ENCODE measurements around the gene ASB2.

Gene ASB2

GRCh38 chr14:93946104-93946503 lies 30.3 kb downstream of the ASB2 start:
- Mint-ChIP-seq H3K36me3 (ENCODE audit: low read depth) (peaks cover 3% of the 10 kb centered on the region), H3K27me3 (no peaks in the 10 kb centered on the region), H3K9me3 (no peaks in the 10 kb centered on the region), H3K27ac (no peak overlapping the region), H3K4me3 (no peak overlapping the region), H3K4me1 (peaks cover 3% of the 10 kb centered on the region)
- ATAC-seq, result no peak
- no peak for DNase-seq

DNA sequence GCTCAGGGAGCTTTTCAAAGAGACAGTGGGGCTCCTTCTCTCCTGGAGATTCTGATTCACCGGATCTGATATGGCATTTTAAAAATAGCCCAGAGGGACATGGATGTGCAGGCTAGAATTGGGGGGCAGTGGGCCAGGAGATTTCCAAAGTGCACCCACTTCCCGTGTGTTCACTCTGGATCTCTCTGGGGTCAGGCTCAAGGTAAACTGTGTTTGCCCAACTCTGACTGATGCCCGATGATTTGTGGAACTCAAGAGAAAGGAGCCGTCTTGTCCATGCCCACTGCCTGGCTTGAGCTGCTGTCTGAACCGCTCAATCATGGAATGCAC lies 31.3 kb downstream of the ASB2 start:
- no peak overlapping the region for H3K4me3 Mint-ChIP-seq
- no peak for DNase-seq
- H3K27me3 Mint-ChIP-seq, result peaks cover 5% of the 10 kb centered on the region
- H3K36me3 Mint-ChIP-seq (ENCODE audit: low read depth), result peaks cover 3% of the 10 kb centered on the region
- H3K9me3 Mint-ChIP-seq, result no peaks in the 10 kb centered on the region
- no peak overlapping the region for H3K27ac Mint-ChIP-seq
- peaks cover 7% of the 10 kb centered on the region for H3K4me1 Mint-ChIP-seq
- no peak for ATAC-seq

DNA sequence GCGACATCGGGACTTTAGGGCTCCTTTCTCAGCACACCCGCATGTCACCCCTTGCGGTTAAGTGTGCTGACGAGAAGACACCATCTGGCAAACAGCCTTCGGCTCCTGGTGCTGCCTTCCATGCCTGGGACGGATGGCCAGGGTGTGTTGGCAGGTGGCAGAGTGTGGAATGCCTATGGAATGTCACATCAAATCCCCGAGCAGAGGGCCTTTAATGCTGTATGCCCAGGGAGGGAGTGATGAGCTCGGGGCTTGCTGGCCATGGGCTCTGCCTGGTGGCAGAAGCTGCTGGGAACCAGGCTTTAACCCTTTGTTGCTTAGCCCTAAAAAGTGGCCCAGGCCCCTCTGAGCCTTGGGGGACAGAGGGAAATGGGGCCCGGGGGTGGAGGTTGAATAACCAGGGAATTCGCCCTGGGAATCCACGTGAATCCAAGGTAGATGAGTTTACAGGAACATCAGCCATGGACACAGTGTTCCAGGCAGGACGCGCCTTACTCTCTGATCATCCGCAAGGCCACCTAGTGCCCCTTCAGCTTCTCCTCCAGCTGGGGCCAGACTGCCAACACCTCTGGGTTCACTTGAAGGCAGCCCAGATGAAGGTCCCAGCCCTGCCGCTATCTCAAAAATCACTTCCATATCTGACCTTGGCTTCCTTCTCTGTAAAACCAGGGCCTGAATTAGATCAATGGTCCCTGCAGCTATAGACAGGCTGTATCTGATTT lies 31.9 kb downstream of the ASB2 start:
- no peak for DNase-seq
- H3K27me3 Mint-ChIP-seq, result peaks cover 5% of the 10 kb centered on the region
- H3K9me3 Mint-ChIP-seq, result no peaks in the 10 kb centered on the region
- peaks cover 3% of the 10 kb centered on the region for H3K36me3 Mint-ChIP-seq (ENCODE audit: low read depth)
- peaks cover 10% of the 10 kb centered on the region for H3K4me1 Mint-ChIP-seq
- no peak overlapping the region for H3K27ac Mint-ChIP-seq
- no peak for ATAC-seq
- no peak overlapping the region for H3K4me3 Mint-ChIP-seq

GRCh38 chr14:93943930-93944329 lies 32.4 kb downstream of the ASB2 start:
- DNase-seq (no peak), ATAC-seq (no peak)
- Mint-ChIP-seq H3K27ac (no peak overlapping the region), H3K4me3 (no peak overlapping the region), H3K27me3 (peaks cover 7% of the 10 kb centered on the region), H3K9me3 (no peaks in the 10 kb centered on the region), H3K36me3 (ENCODE audit: low read depth) (peaks cover 3% of the 10 kb centered on the region), H3K4me1 (peaks cover 13% of the 10 kb centered on the region)

DNA sequence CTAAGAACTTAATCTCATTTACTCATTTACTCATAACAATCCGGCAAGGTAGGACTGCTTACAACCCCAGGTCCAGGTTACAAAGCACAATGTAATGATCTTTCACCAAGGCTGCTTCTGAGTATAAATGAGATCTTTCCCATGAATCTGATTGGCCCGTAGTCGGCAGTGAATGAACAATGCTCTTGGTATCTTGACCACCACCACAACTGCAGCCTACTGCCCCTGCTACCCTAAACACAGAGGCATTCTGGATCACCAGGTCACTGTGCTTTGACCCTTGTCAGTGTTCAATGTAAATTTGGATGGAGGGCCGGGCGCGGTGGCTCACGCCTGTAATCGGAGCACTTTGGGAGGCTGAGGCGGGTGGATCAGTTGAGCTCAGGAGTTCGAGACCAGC lies 33.3 kb downstream of the ASB2 start:
- Mint-ChIP-seq H3K27ac (no peak overlapping the region), H3K9me3 (no peaks in the 10 kb centered on the region), H3K27me3 (peaks cover 11% of the 10 kb centered on the region), H3K4me1 (peaks cover 15% of the 10 kb centered on the region), H3K36me3 (ENCODE audit: low read depth) (peaks cover 3% of the 10 kb centered on the region), H3K4me3 (no peak overlapping the region)
- no peak for DNase-seq
- no peak for ATAC-seq

DNA sequence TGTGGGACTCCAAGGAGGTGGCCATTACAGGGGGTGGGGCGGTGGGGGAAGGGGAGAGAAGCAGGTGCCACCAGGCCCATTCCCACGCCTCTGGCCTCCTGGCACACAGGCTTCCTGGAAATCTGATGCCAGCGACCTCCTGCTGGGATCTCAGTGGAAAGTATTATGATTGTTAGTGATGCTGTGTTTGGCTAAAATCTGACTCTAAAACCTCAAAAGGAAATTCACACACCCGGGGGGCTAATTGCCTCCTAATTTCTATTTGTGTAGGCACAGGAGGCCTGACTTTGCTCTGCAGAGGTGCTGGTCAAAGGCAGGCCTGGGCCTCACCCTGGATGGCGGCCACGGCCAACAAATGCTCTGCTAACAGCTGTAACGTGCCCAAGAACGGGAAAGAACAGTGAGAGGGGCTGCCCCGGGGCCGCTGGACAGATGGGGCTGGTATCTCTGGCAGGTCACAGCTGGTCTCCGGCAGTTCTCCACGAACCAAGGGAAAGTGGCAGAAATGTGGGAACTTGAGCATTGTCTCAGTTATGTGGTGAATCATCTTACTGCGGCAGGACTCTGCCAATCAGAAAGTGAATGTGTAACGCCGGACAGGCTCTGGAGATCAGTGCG lies 35.0 kb downstream of the ASB2 start:
- ATAC-seq (no peak), DNase-seq (no peak)
- no peak overlapping the region for H3K4me3 Mint-ChIP-seq
- H3K27ac Mint-ChIP-seq, result no peak overlapping the region
- H3K27me3 Mint-ChIP-seq, result peaks cover 22% of the 10 kb centered on the region
- peaks cover 17% of the 10 kb centered on the region for H3K4me1 Mint-ChIP-seq
- H3K9me3 Mint-ChIP-seq, result no peaks in the 10 kb centered on the region
- H3K36me3 Mint-ChIP-seq (ENCODE audit: low read depth), result no peaks in the 10 kb centered on the region

DNA sequence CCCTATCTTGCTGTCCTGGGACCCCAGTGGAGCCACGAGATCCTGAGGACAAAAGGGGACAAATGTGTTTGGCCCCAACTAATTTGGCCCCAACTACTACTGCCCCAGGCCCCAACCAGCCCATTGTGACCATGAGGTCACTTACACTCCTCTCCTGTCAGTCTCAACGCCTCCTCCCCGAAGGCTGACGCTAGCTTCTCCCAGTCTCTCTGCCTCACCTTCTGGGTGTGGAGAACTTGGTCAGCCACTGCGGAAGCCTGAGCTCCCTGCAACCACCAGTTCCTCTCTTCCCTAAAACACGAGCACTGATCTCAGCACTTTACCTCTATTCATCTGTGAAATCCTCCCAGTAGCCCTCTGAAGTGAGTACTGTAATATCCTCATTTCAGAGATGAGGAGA lies 35.9 kb downstream of the ASB2 start:
- H3K4me3 Mint-ChIP-seq, result no peak overlapping the region
- H3K36me3 Mint-ChIP-seq (ENCODE audit: low read depth), result no peaks in the 10 kb centered on the region
- DNase-seq, result no peak
- peak overlapping the region; percentile 57 for H3K27ac Mint-ChIP-seq
- peaks cover 17% of the 10 kb centered on the region for H3K4me1 Mint-ChIP-seq
- no peaks in the 10 kb centered on the region for H3K9me3 Mint-ChIP-seq
- H3K27me3 Mint-ChIP-seq, result peaks cover 25% of the 10 kb centered on the region
- ATAC-seq, result no peak

- peak; percentile 97 for ATAC-seq
- no peaks in the 10 kb centered on the region for H3K9me3 Mint-ChIP-seq
Observed at GRCh38 chr14:93939304-93940229, 36.8 kb downstream of the ASB2 start.

GRCh38 chr14:93938751-93939303 lies 37.5 kb downstream of the ASB2 start:
- Mint-ChIP-seq H3K4me3 (peak overlapping the region; percentile 43), H3K4me1 (peaks cover 17% of the 10 kb centered on the region), H3K9me3 (no peaks in the 10 kb centered on the region), H3K27ac (no peak overlapping the region), H3K27me3 (peaks cover 25% of the 10 kb centered on the region), H3K36me3 (ENCODE audit: low read depth) (no peaks in the 10 kb centered on the region)
- no peak for ATAC-seq
- DNase-seq, result no peak

More at GRCh38 chr14:93939304-93940229, 36.8 kb downstream of the ASB2 start:
- peaks cover 25% of the 10 kb centered on the region for H3K27me3 Mint-ChIP-seq
- H3K27ac Mint-ChIP-seq, result peak overlapping the region; percentile 42
- peak overlapping the region; percentile 43 for H3K4me3 Mint-ChIP-seq
- peak; percentile 96 for DNase-seq
- peaks cover 17% of the 10 kb centered on the region for H3K4me1 Mint-ChIP-seq
- no peaks in the 10 kb centered on the region for H3K36me3 Mint-ChIP-seq (ENCODE audit: low read depth)

- peaks cover 17% of the 10 kb centered on the region for H3K4me1 Mint-ChIP-seq
- no peak overlapping the region for H3K4me3 Mint-ChIP-seq
- no peaks in the 10 kb centered on the region for H3K9me3 Mint-ChIP-seq
- DNase-seq (no peak), ATAC-seq (no peak)
- H3K27ac Mint-ChIP-seq, result no peak overlapping the region
- H3K27me3 Mint-ChIP-seq, result peaks cover 25% of the 10 kb centered on the region
- H3K36me3 Mint-ChIP-seq (ENCODE audit: low read depth), result no peaks in the 10 kb centered on the region
Observed at GRCh38 chr14:93937519-93937918, 38.9 kb downstream of the ASB2 start.

GRCh38 chr14:93936926-93937325 lies 39.4 kb downstream of the ASB2 start:
- no peak overlapping the region for H3K27ac Mint-ChIP-seq
- H3K4me3 Mint-ChIP-seq, result no peak overlapping the region
- H3K4me1 Mint-ChIP-seq, result peaks cover 17% of the 10 kb centered on the region
- peaks cover 25% of the 10 kb centered on the region for H3K27me3 Mint-ChIP-seq
- DNase-seq (no peak), ATAC-seq (no peak)
- H3K9me3 Mint-ChIP-seq, result no peaks in the 10 kb centered on the region
- no peaks in the 10 kb centered on the region for H3K36me3 Mint-ChIP-seq (ENCODE audit: low read depth)

DNA sequence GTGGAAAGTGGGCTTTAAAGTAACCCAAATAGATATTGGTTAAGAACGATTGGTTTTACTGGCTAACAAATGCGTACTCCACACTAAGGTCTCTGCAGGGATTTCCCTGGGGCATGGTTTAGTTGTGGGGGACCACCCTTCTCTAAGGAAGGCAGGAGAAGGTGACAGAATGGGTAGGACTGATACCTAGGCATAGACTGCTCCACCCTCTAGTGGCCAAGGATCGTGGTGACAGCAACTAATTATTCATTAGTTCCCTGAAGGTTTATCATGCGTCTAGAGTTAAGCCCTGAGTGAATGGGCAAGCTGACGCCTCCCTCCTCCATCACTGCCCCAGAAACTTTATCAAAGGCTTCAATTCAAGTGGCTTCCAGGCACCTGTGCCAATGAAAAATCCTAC lies 40.1 kb downstream of the ASB2 start:
- ATAC-seq (no peak), DNase-seq (no peak)
- Mint-ChIP-seq H3K4me3 (no peak overlapping the region), H3K9me3 (no peaks in the 10 kb centered on the region), H3K27me3 (peaks cover 25% of the 10 kb centered on the region), H3K4me1 (peaks cover 17% of the 10 kb centered on the region), H3K27ac (no peak overlapping the region), H3K36me3 (ENCODE audit: low read depth) (no peaks in the 10 kb centered on the region)

DNA sequence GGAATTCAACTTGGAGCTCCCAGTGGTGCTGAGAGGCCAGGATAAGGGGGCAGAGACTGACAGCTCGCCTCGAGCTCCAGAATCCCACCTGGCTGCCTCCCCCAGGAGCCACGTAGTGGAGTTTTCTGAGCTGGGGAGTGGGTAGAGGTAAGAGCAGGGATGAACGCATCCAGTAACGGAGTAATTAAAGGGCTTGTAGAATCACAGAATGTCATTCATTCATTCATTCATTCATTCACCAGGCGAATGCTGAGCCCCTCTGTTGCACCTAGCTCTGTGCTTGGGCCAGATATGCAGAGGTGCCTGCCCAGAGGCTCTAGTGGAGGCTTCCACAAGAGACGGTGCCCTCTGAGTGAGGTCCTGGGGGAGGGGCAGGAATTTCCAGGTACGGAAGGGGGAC lies 41.2 kb downstream of the ASB2 start:
- ATAC-seq (no peak), DNase-seq (no peak)
- Mint-ChIP-seq H3K9me3 (no peaks in the 10 kb centered on the region), H3K4me3 (no peak overlapping the region), H3K27ac (no peak overlapping the region), H3K4me1 (peaks cover 12% of the 10 kb centered on the region), H3K36me3 (ENCODE audit: low read depth) (no peaks in the 10 kb centered on the region), H3K27me3 (peaks cover 21% of the 10 kb centered on the region)

- Mint-ChIP-seq H3K9me3 (no peaks in the 10 kb centered on the region), H3K27ac (no peak overlapping the region), H3K36me3 (ENCODE audit: low read depth) (no peaks in the 10 kb centered on the region), H3K4me3 (no peak overlapping the region), H3K27me3 (peaks cover 10% of the 10 kb centered on the region), H3K4me1 (no peaks in the 10 kb centered on the region)
- DNase-seq, result no peak
- no peak for ATAC-seq
Observed at GRCh38 chr14:93932642-93933041, 43.7 kb downstream of the ASB2 start.

DNA sequence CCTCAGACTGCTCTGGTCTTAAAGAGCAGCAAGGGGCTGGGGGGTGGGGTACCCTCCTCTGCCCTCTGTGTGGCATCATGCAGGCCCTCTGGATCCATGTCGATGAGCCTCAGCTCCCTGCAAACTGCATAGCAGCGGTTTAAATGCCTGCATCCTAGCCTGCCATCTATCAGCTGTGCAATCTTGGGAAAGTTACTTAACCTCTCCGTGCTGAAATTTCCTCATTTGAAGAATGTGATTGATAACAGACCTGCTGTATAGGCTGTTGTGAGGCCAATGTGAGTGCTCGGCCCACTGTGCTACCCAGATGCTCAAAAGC lies 45.4 kb downstream of the ASB2 start:
- no peak for ATAC-seq
- Mint-ChIP-seq H3K4me1 (no peaks in the 10 kb centered on the region), H3K27me3 (no peaks in the 10 kb centered on the region), H3K4me3 (no peak overlapping the region), H3K36me3 (ENCODE audit: low read depth) (no peaks in the 10 kb centered on the region), H3K9me3 (no peaks in the 10 kb centered on the region), H3K27ac (no peak overlapping the region)
- DNase-seq, result no peak
